GM23338 (cell line): ENCODE results near the gene KCNK5. TPM values are rescaled to one million over a fixed set of nuclear protein-coding genes. Genes with fewer than 3 reads are reported as not detected.

ENCODE experiments used
- ATAC-seq: fragments of 200-7000 bp; cut with Tn5 transposase; 3 replicates; pipeline ENCODE4 v1.9.1; 2020
- DNase-seq: peaks from one replicate; pipeline ENCODE4 v3.0.0-alpha.2; 2015; ENCODE audit warnings: low spot score
- H2AFZ ChIP-seq: fragments of 200-600 bp; sonication (generic); 2 replicates; pipeline ENCODE4 v1.8.0; 2016; ENCODE audit warnings: antibody characterized with exemption, mild to moderate bottlenecking, moderate library complexity
- H3F3A ChIP-seq: fragments of 200-600 bp; sonication (generic); replicated peaks from 2 replicates; pipeline ENCODE4 v1.8.0; 2017; ENCODE audit warnings: antibody characterized with exemption, mixed run types, low read depth
- H3K27ac ChIP-seq: fragments of 200-600 bp; sonication (generic); 2 replicates; pipeline ENCODE4 v1.6.1; 2016; ENCODE audit warnings: low read depth
- H3K27me3 ChIP-seq: fragments of 200-600 bp; sonication (generic); 2 replicates; pipeline ENCODE4 v1.8.0; 2016; ENCODE audit warnings: mild to moderate bottlenecking, mixed run types, moderate library complexity; ENCODE audit not compliant: insufficient read depth
- H3K36me3 ChIP-seq: fragments of 200-600 bp; sonication (generic); 2 replicates; pipeline ENCODE4 v1.8.0; 2016; ENCODE audit warnings: mild to moderate bottlenecking; ENCODE audit not compliant: insufficient read depth
- H3K4me1 ChIP-seq: fragments of 200-600 bp; sonication (generic); 2 replicates; pipeline ENCODE4 v1.8.0; 2016; ENCODE audit warnings: mild to moderate bottlenecking, moderate library complexity; ENCODE audit not compliant: insufficient read depth
- H3K4me2 ChIP-seq: fragments of 200-600 bp; sonication (generic); 2 replicates; pipeline ENCODE4 v1.7.1; 2017; ENCODE audit warnings: mixed run types
- H3K4me3 ChIP-seq: fragments of 200-600 bp; sonication (generic); 2 replicates; pipeline ENCODE4 v1.6.1; 2016; ENCODE audit warnings: mixed run types
- H3K79me2 ChIP-seq: fragments of 200-600 bp; sonication (generic); replicated peaks from 2 replicates; pipeline ENCODE4 v1.8.0; 2017; ENCODE audit warnings: mild to moderate bottlenecking; ENCODE audit not compliant: insufficient read depth
- H3K9me2 ChIP-seq: fragments of 200-600 bp; sonication (generic); 2 replicates; pipeline ENCODE4 v1.8.0; 2017; ENCODE audit not compliant: insufficient read depth
- H4K20me1 ChIP-seq: fragments of 200-600 bp; sonication (generic); replicated peaks from 2 replicates; pipeline ENCODE4 v1.8.0; 2017; ENCODE audit warnings: mild to moderate bottlenecking; ENCODE audit not compliant: insufficient read depth
- H3K27ac Mint-ChIP-seq: 2 replicates; pipeline ENCODE4 v1.8.0; 2020; ENCODE audit warnings: inconsistent platforms, mild to moderate bottlenecking, moderate library complexity, mixed read lengths
- H3K27me3 Mint-ChIP-seq: 3 replicates; pipeline ENCODE4 v1.8.0; 2022; ENCODE audit warnings: low read depth, mild to moderate bottlenecking, moderate library complexity, mixed read lengths, inconsistent platforms; ENCODE audit not compliant: insufficient read depth, poor library complexity
- H3K36me3 Mint-ChIP-seq: 3 replicates; pipeline ENCODE4 v1.8.0; 2021; ENCODE audit warnings: low read depth, mild to moderate bottlenecking, inconsistent platforms, moderate library complexity, mixed read lengths
- H3K4me1 Mint-ChIP-seq: 3 replicates; pipeline ENCODE4 v1.8.0; 2020; ENCODE audit warnings: mild to moderate bottlenecking, inconsistent platforms, mixed read lengths
- H3K4me3 Mint-ChIP-seq: 3 replicates; pipeline ENCODE4 v1.8.0; 2021; ENCODE audit warnings: moderate library complexity, mild to moderate bottlenecking, inconsistent platforms, mixed read lengths
- H3K9me3 Mint-ChIP-seq: 3 replicates; pipeline ENCODE4 v1.8.0; 2020; ENCODE audit warnings: moderate library complexity, mild to moderate bottlenecking, inconsistent platforms, mixed read lengths
- CREB1 ChIP-seq: fragments of 250-450 bp; sonication (Bioruptor Pico); IDR thresholded peaks from 2 replicates; pipeline ENCODE4 v1.5.0; 2020; ENCODE audit warnings: low read depth, mild to moderate bottlenecking, moderate library complexity
- EZH2 ChIP-seq: fragments of 200-600 bp; sonication (generic); IDR thresholded peaks from one replicate; pipeline ENCODE4 v1.8.0; 2017; ENCODE audit warnings: antibody characterized with exemption, mild to moderate bottlenecking, low read depth; ENCODE audit not compliant: unreplicated experiment
- EZH2phosphoT487 ChIP-seq: fragments of 200-600 bp; sonication (generic); IDR thresholded peaks from one replicate; pipeline ENCODE4 v1.8.1; 2018; ENCODE audit warnings: antibody characterized with exemption; ENCODE audit not compliant: unreplicated experiment
- JUNB ChIP-seq: IDR thresholded peaks from one replicate; pipeline ENCODE4 v1.6.1; 2016; ENCODE audit warnings: antibody characterized with exemption; ENCODE audit not compliant: unreplicated experiment
- NANOG ChIP-seq: IDR thresholded peaks from 2 replicates; pipeline ENCODE4 v1.6.1; 2016; ENCODE audit warnings: antibody characterized with exemption, borderline replicate concordance
- POLR2AphosphoS5 ChIP-seq: IDR thresholded peaks from 2 replicates; pipeline ENCODE4 v1.6.1; 2016; ENCODE audit warnings: antibody characterized with exemption, low read depth
- STAT1 ChIP-seq: IDR thresholded peaks from one replicate; pipeline ENCODE4 v1.6.1; 2016; ENCODE audit warnings: antibody characterized with exemption; ENCODE audit not compliant: unreplicated experiment
- ZNF114 ChIP-seq: fragments of 250-450 bp; sonication (Bioruptor Pico); IDR thresholded peaks from 2 replicates; pipeline ENCODE4 v1.5.0; 2020; ENCODE audit warnings: mild to moderate bottlenecking, moderate library complexity
- ZNF331 ChIP-seq: fragments of 250-450 bp; sonication (Bioruptor Pico); IDR thresholded peaks from 2 replicates; pipeline ENCODE4 v1.5.0; 2020; ENCODE audit warnings: low read depth, mild to moderate bottlenecking, moderate library complexity
- polyA plus RNA-seq: library from polyadenylated mRNA; unstranded; fragments of >200 nt; fragmentation: Nextera tagmentation; extraction: Ambion mirVana; gene quantifications from 2 replicates; pipeline ENCODE4 v1.2.1, GENCODE V29; 2016
- total RNA-seq: library from RNA; depleted of rRNA; stranded (reverse); fragments of >200 nt; shearing (Covaris generic); gene quantifications from 2 replicates; pipeline ENCODE4 v1.2.3, GENCODE V29; 2014
- TF ChIP-seq, protein P1 (sequence below): IDR thresholded peaks from one replicate; pipeline ENCODE4 v1.6.1; 2018; ENCODE audit warnings: antibody characterized with exemption; ENCODE audit not compliant: unreplicated experiment
- TF ChIP-seq, protein P2 (sequence below), 2 experiments: fragments of 200-600 bp in 1 of 2; sonication (generic) in 1 of 2; conservative IDR thresholded peaks; 2 replicates each; pipeline versions ENCODE4 v1.5.1 to v1.6.1; 2016 to 2017; ENCODE audit warnings: antibody characterized with exemption in 2 of 2, low read depth in 2 of 2, mild to moderate bottlenecking in 2 of 2, moderate library complexity in 1 of 2
- TF ChIP-seq, protein P3 (sequence below): fragments of 250-450 bp; sonication (Bioruptor Pico); IDR thresholded peaks from 2 replicates; pipeline ENCODE4 v1.5.0; 2020; ENCODE audit warnings: mild to moderate bottlenecking, moderate library complexity
- TF ChIP-seq, protein P4 (sequence below): IDR thresholded peaks from 2 replicates; pipeline ENCODE4 v1.6.1; 2016; ENCODE audit warnings: antibody characterized with exemption

KCNK5 gene
- total and polyA plus RNA-seq, 2 experiments from 2014 or later = 9.5 to 57.4 TPM

DNA sequence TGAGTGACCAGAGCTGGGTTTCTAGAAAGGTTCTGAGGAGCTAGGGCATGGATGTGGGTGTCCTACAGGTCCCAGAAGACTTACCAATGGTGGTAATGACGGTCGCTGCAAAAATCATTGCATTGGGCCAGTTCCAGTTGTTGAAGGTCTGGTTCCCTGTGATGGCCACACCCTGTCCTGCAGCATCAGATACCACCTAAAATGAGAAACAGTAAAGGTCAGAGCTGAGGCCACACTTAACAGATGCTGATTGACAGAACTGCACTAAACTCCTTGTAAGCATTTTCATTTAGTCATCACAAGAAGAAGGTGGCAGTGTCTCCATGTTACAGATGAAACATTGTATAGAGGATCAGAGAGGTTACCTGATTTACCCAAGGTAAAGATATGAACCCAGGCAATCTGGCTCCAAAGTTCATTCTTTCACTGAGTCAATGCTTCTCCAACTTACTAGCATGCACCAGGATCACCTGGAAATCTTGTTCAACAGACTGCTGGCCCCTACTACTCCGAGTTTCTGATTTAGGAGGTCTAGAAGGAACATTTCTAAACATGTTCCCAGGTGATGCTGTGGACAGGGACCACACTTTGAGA, 33.4 kb downstream of the KCNK5 start:
- no peak overlapping the region for H3K27ac Mint-ChIP-seq
- H4K20me1 ChIP-seq = peaks cover 32% of the 10 kb centered on the region
- no peak overlapping the region for H3K4me3 Mint-ChIP-seq
- DNase-seq (no peak), ATAC-seq (no peak)
- TF ChIP-seq EZH2 (no peak), POLR2AphosphoS5 (no peak), EZH2phosphoT487 (no peak), ZNF114 (CRISPR knock-in tag) (no peak), CREB1 (CRISPR knock-in tag) (no peak), ZNF331 (CRISPR knock-in tag) (no peak), NANOG (no peak), JUNB (no peak), STAT1 (no peak)
- TF ChIP-seq, protein P1, sequence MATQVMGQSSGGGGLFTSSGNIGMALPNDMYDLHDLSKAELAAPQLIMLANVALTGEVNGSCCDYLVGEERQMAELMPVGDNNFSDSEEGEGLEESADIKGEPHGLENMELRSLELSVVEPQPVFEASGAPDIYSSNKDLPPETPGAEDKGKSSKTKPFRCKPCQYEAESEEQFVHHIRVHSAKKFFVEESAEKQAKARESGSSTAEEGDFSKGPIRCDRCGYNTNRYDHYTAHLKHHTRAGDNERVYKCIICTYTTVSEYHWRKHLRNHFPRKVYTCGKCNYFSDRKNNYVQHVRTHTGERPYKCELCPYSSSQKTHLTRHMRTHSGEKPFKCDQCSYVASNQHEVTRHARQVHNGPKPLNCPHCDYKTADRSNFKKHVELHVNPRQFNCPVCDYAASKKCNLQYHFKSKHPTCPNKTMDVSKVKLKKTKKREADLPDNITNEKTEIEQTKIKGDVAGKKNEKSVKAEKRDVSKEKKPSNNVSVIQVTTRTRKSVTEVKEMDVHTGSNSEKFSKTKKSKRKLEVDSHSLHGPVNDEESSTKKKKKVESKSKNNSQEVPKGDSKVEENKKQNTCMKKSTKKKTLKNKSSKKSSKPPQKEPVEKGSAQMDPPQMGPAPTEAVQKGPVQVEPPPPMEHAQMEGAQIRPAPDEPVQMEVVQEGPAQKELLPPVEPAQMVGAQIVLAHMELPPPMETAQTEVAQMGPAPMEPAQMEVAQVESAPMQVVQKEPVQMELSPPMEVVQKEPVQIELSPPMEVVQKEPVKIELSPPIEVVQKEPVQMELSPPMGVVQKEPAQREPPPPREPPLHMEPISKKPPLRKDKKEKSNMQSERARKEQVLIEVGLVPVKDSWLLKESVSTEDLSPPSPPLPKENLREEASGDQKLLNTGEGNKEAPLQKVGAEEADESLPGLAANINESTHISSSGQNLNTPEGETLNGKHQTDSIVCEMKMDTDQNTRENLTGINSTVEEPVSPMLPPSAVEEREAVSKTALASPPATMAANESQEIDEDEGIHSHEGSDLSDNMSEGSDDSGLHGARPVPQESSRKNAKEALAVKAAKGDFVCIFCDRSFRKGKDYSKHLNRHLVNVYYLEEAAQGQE = no peak
- TF ChIP-seq, protein P2, sequence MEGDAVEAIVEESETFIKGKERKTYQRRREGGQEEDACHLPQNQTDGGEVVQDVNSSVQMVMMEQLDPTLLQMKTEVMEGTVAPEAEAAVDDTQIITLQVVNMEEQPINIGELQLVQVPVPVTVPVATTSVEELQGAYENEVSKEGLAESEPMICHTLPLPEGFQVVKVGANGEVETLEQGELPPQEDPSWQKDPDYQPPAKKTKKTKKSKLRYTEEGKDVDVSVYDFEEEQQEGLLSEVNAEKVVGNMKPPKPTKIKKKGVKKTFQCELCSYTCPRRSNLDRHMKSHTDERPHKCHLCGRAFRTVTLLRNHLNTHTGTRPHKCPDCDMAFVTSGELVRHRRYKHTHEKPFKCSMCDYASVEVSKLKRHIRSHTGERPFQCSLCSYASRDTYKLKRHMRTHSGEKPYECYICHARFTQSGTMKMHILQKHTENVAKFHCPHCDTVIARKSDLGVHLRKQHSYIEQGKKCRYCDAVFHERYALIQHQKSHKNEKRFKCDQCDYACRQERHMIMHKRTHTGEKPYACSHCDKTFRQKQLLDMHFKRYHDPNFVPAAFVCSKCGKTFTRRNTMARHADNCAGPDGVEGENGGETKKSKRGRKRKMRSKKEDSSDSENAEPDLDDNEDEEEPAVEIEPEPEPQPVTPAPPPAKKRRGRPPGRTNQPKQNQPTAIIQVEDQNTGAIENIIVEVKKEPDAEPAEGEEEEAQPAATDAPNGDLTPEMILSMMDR (conservative IDR thresholded peaks at IDR 0.05; ENCODE audit: low read depth in 2 of 2) = no peak
- TF ChIP-seq, protein P3, sequence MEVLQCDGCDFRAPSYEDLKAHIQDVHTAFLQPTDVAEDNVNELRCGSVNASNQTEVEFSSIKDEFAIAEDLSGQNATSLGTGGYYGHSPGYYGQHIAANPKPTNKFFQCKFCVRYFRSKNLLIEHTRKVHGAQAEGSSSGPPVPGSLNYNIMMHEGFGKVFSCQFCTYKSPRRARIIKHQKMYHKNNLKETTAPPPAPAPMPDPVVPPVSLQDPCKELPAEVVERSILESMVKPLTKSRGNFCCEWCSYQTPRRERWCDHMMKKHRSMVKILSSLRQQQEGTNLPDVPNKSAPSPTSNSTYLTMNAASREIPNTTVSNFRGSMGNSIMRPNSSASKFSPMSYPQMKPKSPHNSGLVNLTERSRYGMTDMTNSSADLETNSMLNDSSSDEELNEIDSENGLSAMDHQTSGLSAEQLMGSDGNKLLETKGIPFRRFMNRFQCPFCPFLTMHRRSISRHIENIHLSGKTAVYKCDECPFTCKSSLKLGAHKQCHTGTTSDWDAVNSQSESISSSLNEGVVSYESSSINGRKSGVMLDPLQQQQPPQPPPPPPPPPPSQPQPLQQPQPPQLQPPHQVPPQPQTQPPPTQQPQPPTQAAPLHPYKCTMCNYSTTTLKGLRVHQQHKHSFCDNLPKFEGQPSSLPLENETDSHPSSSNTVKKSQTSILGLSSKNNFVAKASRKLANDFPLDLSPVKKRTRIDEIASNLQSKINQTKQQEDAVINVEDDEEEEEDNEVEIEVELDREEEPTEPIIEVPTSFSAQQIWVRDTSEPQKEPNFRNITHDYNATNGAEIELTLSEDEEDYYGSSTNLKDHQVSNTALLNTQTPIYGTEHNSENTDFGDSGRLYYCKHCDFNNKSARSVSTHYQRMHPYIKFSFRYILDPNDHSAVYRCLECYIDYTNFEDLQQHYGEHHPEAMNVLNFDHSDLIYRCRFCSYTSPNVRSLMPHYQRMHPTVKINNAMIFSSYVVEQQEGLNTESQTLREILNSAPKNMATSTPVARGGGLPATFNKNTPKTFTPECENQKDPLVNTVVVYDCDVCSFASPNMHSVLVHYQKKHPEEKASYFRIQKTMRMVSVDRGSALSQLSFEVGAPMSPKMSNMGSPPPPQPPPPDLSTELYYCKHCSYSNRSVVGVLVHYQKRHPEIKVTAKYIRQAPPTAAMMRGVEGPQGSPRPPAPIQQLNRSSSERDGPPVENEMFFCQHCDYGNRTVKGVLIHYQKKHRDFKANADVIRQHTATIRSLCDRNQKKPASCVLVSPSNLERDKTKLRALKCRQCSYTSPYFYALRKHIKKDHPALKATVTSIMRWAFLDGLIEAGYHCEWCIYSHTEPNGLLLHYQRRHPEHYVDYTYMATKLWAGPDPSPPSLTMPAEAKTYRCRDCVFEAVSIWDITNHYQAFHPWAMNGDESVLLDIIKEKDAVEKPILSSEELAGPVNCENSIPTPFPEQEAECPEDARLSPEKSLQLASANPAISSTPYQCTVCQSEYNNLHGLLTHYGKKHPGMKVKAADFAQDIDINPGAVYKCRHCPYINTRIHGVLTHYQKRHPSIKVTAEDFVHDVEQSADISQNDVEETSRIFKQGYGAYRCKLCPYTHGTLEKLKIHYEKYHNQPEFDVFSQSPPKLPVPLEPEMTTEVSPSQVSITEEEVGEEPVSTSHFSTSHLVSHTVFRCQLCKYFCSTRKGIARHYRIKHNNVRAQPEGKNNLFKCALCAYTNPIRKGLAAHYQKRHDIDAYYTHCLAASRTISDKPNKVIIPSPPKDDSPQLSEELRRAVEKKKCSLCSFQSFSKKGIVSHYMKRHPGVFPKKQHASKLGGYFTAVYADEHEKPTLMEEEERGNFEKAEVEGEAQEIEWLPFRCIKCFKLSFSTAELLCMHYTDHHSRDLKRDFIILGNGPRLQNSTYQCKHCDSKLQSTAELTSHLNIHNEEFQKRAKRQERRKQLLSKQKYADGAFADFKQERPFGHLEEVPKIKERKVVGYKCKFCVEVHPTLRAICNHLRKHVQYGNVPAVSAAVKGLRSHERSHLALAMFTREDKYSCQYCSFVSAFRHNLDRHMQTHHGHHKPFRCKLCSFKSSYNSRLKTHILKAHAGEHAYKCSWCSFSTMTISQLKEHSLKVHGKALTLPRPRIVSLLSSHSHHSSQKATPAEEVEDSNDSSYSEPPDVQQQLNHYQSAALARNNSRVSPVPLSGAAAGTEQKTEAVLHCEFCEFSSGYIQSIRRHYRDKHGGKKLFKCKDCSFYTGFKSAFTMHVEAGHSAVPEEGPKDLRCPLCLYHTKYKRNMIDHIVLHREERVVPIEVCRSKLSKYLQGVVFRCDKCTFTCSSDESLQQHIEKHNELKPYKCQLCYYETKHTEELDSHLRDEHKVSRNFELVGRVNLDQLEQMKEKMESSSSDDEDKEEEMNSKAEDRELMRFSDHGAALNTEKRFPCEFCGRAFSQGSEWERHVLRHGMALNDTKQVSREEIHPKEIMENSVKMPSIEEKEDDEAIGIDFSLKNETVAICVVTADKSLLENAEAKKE (CRISPR knock-in tag) = no peak
- TF ChIP-seq, protein P4, sequence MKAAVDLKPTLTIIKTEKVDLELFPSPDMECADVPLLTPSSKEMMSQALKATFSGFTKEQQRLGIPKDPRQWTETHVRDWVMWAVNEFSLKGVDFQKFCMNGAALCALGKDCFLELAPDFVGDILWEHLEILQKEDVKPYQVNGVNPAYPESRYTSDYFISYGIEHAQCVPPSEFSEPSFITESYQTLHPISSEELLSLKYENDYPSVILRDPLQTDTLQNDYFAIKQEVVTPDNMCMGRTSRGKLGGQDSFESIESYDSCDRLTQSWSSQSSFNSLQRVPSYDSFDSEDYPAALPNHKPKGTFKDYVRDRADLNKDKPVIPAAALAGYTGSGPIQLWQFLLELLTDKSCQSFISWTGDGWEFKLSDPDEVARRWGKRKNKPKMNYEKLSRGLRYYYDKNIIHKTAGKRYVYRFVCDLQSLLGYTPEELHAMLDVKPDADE = no peak
- no peaks in the 10 kb centered on the region; the same call in 1 of the 2 replicates for H3K4me1 ChIP-seq
- no peak overlapping the region for H3K4me2 ChIP-seq
- peaks cover 45% of the 10 kb centered on the region for H3K79me2 ChIP-seq
- no peak overlapping the region for H2AFZ ChIP-seq
- H3K9me2 ChIP-seq = no peaks in the 10 kb centered on the region
- H3K9me3 Mint-ChIP-seq = no peaks in the 10 kb centered on the region
- H3K27ac ChIP-seq = no peak overlapping the region
- H3K36me3 Mint-ChIP-seq = peaks cover 56% of the 10 kb centered on the region
- H3K36me3 ChIP-seq = peaks cover 24% of the 10 kb centered on the region
- H3K27me3 Mint-ChIP-seq = peaks cover 7% of the 10 kb centered on the region
- H3K4me3 ChIP-seq = no peak overlapping the region
- no peaks in the 10 kb centered on the region; the same call in 1 of the 2 replicates for H3F3A ChIP-seq
- peaks cover 18% of the 10 kb centered on the region for H3K4me1 Mint-ChIP-seq
- H3K27me3 ChIP-seq = no peaks in the 10 kb centered on the region
